Measurements from ENCODE around the gene DHX16. TPM values are rescaled to one million over a fixed set of nuclear protein-coding genes. Genes with fewer than 3 reads are reported as not detected.

The DHX16 gene
- total RNA-seq, 2 donors from 2014 or later = 25.9 to 35.1 TPM

DNA sequence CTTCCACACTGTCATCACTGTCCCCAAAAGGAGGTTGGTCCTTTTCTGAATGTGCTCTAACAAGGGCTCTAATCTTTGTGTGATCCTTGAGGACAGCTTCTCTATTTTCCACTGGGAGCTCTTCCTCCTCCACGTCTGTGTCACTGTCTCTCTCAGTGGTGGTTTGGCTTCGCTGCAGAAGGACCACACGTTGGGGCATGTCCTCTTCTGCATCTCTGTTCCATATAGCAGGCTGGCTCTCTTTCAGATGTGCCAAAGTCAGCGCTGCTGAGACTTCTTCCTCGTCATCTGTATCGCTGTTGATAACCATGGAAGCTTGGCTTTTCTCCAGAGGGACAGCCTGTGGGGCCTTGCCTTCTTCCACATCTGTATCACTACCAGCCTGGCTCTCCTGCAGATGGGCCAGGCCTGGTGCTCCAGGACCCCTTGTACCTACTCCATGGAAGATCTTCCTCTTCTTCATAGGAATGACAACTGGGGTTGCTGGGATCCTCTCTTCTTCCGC is 39.7 kb upstream of the DHX16 start:
- no peaks in the 10 kb centered on the region for H3K9me3 ChIP-seq
- no peaks in the 10 kb centered on the region for H3K27me3 ChIP-seq
- intact Hi-C loops (cut with DNase I) = no loop called here
- H3K36me3 ChIP-seq = no peaks in the 10 kb centered on the region
- H3K27ac ChIP-seq = no peak overlapping the region
- peaks cover 7% of the 10 kb centered on the region for H3K4me1 ChIP-seq
- H3K4me3 ChIP-seq = no peak overlapping the region
- no peak for TF ChIP-seq CTCF (IDR thresholded peaks at IDR 0.05)
- no peak overlapping the region for H3K9ac ChIP-seq (ENCODE audit: low read depth in 2 of 2, low read length in 2 of 2)
- no peak for DNase-seq

- Histone ChIP-seq H3K27me3 (no peaks in the 10 kb centered on the region), H3K36me3 (no peaks in the 10 kb centered on the region), H3K4me3 (no peak overlapping the region), H3K27ac (no peak overlapping the region), H3K4me1 (peaks cover 7% of the 10 kb centered on the region), H3K9ac (ENCODE audit: low read depth in 2 of 2, low read length in 2 of 2) (no peak overlapping the region), H3K9me3 (no peaks in the 10 kb centered on the region)
- intact Hi-C loops (cut with DNase I) = no loop called here
- no peak for TF ChIP-seq CTCF (IDR thresholded peaks at IDR 0.05)
- DNase-seq = no peak
Observed at GRCh38 chr6:30711758-30712380, 39.1 kb upstream of the DHX16 start.

DNA sequence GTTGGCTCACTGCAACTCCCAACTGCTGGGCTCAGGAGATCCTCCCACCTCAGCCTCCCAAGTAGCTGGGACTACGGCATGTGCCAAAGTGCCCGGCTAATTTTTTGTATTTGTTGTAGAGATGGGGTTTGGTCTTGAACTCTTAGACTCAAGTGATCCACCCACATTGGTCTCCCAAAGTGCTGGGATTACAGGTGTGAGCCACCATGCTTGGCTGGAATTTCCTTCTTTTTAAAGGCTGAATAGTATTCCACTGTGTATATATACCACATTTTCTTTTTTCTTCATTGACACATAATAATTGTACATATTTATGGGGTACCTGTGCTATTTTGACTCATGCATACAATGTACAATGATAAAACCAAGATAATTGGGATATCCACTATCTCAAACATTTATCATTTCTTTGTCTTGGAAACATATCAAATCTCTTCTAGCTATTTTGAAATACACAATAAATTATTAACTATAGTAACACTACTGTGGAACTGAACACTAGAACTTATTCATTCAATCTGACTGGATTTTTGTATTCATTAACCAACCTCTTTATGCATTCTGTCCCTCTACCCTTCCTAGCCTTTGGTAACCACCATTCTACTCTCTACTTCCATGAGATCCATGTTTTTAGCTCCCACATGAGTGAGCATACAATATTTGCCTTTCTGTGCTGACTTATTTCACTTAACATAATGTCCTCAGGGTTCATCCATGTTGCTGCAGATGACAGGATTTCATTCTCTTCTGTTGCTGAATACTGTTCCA is 36.5 kb upstream of the DHX16 start:
- DNase-seq = no peak
- H3K27ac ChIP-seq = no peak overlapping the region
- no peaks in the 10 kb centered on the region for H3K9me3 ChIP-seq
- H3K36me3 ChIP-seq = no peaks in the 10 kb centered on the region
- no peak overlapping the region for H3K4me3 ChIP-seq
- H3K9ac ChIP-seq (ENCODE audit: low read depth in 2 of 2, low read length in 2 of 2) = no peak overlapping the region
- H3K27me3 ChIP-seq = no peaks in the 10 kb centered on the region
- no peak for TF ChIP-seq CTCF (IDR thresholded peaks at IDR 0.05)
- H3K4me1 ChIP-seq = no peaks in the 10 kb centered on the region
- intact Hi-C loops (cut with DNase I) = no loop called here

DNA sequence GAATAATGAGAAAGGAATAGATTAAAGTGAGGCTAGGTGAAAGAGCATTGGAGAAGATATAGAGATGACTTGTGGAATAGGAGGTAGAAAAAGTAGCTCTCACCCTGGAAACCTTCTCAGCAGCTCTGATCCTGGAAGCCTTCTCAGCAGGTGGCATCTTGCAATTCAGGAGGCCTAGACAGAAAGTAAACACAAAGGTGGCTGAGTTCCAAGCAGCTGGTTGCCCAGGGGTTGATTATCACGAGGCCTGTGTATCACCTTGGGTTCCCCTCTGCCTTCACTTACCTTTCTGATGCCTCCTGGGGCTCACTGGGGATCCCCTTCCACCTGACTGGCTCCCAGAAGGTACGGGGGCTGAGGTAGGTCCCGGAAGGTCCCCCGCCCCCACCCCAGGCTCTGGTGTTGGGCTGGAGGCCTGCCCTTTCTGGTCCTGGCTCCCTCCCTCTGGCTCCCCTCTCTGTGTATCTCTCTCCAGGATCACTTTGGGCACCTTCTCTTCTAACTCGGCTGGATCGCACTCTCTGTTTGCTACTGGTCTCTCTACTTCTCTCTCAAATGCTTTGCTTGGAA is 34.6 kb upstream of the DHX16 start:
- Histone ChIP-seq H3K27ac (no peak overlapping the region), H3K9me3 (no peaks in the 10 kb centered on the region), H3K4me1 (no peaks in the 10 kb centered on the region), H3K4me3 (no peak overlapping the region), H3K36me3 (no peaks in the 10 kb centered on the region), H3K9ac (ENCODE audit: low read depth in 2 of 2, low read length in 2 of 2) (no peak overlapping the region), H3K27me3 (no peaks in the 10 kb centered on the region)
- DNase-seq = peak; percentile 61
- intact Hi-C loops (cut with DNase I) = no loop called here
- no peak for TF ChIP-seq CTCF (IDR thresholded peaks at IDR 0.05)

GRCh38 chr6:30705620-30706019 is 32.8 kb upstream of the DHX16 start:
- H3K4me3 ChIP-seq = no peak overlapping the region
- no peak for DNase-seq
- H3K27ac ChIP-seq = no peak overlapping the region
- no peak overlapping the region for H3K9ac ChIP-seq (ENCODE audit: low read depth in 2 of 2, low read length in 2 of 2)
- no peak for TF ChIP-seq CTCF (IDR thresholded peaks at IDR 0.05)
- H3K36me3 ChIP-seq = no peaks in the 10 kb centered on the region
- H3K4me1 ChIP-seq = no peaks in the 10 kb centered on the region
- no peaks in the 10 kb centered on the region for H3K27me3 ChIP-seq
- H3K9me3 ChIP-seq = no peaks in the 10 kb centered on the region
- intact Hi-C loops (cut with DNase I) = no loop called here

Data from colonic mucosa (tissue), 4 donors.